Thoracic aorta (tissue), 2 donors: Measurements from ENCODE around the gene EXOC6. TPM values are rescaled to one million over a fixed set of nuclear protein-coding genes. Genes with fewer than 3 reads are reported as not detected.

Source experiments
- ATAC-seq: fragments of 150-250 bp; one replicate; pipeline ENCODE4 v1.8.0; 2017; ENCODE audit warnings: low read depth; ENCODE audit not compliant: insufficient number of reproducible peaks, low FRiP score
- DNase-seq: peaks from one replicate; pipeline ENCODE4 v3.0.0-alpha.2; 2020; ENCODE audit warnings: low spot score
- H3K27ac ChIP-seq, 2 donors: fragments of 200-600 bp; sonication (generic); 1 replicate in 1 of 2; 2 replicates in 1 of 2; pipeline ENCODE4 v1.5.1; 2016; ENCODE audit warnings: mild to moderate bottlenecking in 2 of 2, moderate library complexity in 2 of 2
- H3K27me3 ChIP-seq: fragments of 200-600 bp; sonication (generic); replicated peaks from 2 replicates; pipeline ENCODE4 v1.6.0; 2016; ENCODE audit warnings: mild to moderate bottlenecking; ENCODE audit not compliant: insufficient read depth
- H3K36me3 ChIP-seq: fragments of 200-600 bp; sonication (generic); one replicate; pipeline ENCODE4 v1.5.1; 2016
- H3K4me1 ChIP-seq, 2 donors: fragments of 200-600 bp; sonication (generic); 1 replicate in 1 of 2; 2 replicates in 1 of 2; pipeline versions ENCODE4 v1.5.1 to v1.6.0; 2016; ENCODE audit warnings: low read depth in 2 of 2, mild to moderate bottlenecking in 1 of 2; ENCODE audit not compliant: control insufficient read depth in 1 of 2
- H3K4me3 ChIP-seq: fragments of 200-600 bp; sonication (generic); 2 replicates; pipeline ENCODE4 v1.5.1; 2016; ENCODE audit warnings: mild to moderate bottlenecking
- H3K9me3 ChIP-seq: fragments of 200-600 bp; sonication (generic); 2 replicates; pipeline ENCODE4 v1.5.1; 2016
- total RNA-seq, 2 donors: library from RNA; depleted of rRNA; stranded (reverse); fragments of >200 nt; gene quantifications; one replicate each; pipeline versions ENCODE4 v1.1.0 to v1.2.3, GENCODE V29; 2016
- TF ChIP-seq, protein P1 (sequence below): fragments of 200-600 bp; sonication (generic); IDR thresholded peaks from one replicate; pipeline ENCODE4 v1.5.1; 2019; ENCODE audit warnings: antibody characterized with exemption

Gene EXOC6
- total RNA-seq, 2 donors from 2014 or later, result 13.3 to 16.8 TPM

DNA sequence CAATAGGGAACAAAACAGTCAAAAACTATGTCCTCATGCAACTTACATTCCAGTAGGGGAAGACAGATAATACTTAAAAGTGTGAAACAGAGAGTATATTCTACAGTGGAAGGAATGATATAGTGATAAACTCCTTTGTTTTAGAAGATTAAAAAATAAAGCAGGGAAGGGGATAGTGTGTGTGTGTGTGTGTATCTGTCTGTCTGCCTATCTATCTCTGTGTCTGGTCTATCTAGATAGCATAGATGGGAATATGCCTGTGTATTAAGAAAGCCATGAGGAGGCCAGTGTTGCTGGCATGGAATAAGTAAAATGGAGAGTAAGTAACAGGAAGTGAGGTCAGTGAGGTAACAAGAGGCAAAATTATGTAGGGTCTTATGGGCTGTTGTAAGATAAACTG is 42.2 kb downstream of the EXOC6 start:
- TF ChIP-seq, protein P1, sequence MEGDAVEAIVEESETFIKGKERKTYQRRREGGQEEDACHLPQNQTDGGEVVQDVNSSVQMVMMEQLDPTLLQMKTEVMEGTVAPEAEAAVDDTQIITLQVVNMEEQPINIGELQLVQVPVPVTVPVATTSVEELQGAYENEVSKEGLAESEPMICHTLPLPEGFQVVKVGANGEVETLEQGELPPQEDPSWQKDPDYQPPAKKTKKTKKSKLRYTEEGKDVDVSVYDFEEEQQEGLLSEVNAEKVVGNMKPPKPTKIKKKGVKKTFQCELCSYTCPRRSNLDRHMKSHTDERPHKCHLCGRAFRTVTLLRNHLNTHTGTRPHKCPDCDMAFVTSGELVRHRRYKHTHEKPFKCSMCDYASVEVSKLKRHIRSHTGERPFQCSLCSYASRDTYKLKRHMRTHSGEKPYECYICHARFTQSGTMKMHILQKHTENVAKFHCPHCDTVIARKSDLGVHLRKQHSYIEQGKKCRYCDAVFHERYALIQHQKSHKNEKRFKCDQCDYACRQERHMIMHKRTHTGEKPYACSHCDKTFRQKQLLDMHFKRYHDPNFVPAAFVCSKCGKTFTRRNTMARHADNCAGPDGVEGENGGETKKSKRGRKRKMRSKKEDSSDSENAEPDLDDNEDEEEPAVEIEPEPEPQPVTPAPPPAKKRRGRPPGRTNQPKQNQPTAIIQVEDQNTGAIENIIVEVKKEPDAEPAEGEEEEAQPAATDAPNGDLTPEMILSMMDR, result no peak

DNA sequence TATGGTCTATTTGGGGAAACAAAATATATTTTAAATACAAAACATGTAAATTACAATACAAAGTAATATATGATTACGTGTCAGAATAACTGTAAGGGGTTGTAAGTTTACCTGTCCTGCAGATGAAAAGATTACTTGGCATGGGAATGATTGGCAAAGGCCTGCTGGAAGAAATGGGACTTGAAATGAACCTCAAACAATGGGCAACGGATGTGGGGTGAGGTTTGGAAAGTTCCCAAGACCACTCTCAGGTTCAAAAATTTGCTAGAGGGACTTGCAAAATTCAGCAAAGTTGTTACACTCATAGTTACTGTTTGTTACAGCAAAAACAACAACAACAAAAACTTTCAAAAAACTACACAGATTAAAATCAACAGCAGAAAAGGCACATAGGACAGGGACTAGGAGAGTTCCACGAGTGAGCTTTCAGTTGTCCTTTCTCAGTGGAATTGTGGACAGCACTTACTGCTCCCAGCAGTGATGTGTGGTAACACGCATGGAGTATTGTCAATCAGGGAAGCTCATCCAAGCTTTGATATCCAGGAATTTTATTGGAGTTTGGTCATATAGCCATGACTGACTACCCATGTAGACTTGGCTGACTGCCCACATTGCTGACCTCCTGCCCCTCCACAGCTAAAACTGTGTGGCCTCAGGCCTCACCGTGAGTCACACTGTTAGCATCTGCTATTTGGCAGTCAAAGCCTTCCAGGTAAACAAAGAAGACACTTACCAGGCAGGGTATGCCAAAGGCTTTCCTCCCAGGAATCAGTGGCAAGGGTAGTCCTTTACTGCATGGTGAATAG is 43.8 kb downstream of the EXOC6 start:
- Histone ChIP-seq H3K4me1 (peaks cover 0 to 7% of the 10 kb centered on the region in 2 donors), H3K27ac (no peak overlapping the region), H3K4me3 (no peak overlapping the region), H3K36me3 (no peaks in the 10 kb centered on the region), H3K27me3 (no peaks in the 10 kb centered on the region), H3K9me3 (no peaks in the 10 kb centered on the region)
- ATAC-seq (no peak), DNase-seq (no peak)
- TF ChIP-seq, protein P1, result no peak

More for the DNA sequence above, 42.2 kb downstream of the EXOC6 start:
- Histone ChIP-seq H3K27ac (no peak overlapping the region), H3K9me3 (no peaks in the 10 kb centered on the region), H3K4me1 (peaks cover 0 to 7% of the 10 kb centered on the region in 2 donors), H3K36me3 (no peaks in the 10 kb centered on the region), H3K4me3 (no peak overlapping the region), H3K27me3 (no peaks in the 10 kb centered on the region)
- DNase-seq, result no peak
- no peak for ATAC-seq

DNA sequence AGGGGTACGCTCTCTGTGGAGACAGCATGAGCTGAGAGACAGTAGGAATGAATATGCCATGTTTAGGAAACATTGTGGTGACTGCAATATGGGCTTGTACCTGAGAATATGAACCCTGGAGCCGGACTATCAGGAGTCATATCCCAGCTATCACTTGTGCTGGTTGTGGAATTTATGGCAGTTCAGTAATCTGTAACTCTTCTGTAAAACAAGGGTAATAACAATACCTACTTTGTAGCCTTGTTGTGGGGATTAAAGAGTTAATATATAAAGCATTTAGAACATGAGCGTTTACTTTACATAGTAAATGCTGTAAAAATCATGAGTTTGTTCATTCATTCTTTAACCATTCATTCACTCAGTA is 44.4 kb downstream of the EXOC6 start:
- H3K4me3 ChIP-seq, result no peak overlapping the region
- no peak for ATAC-seq
- H3K27ac ChIP-seq, result no peak overlapping the region
- TF ChIP-seq, protein P1, result no peak
- no peaks in the 10 kb centered on the region for H3K27me3 ChIP-seq
- H3K9me3 ChIP-seq, result no peaks in the 10 kb centered on the region
- H3K4me1 ChIP-seq, result peaks cover 0 to 7% of the 10 kb centered on the region in 2 donors
- peaks cover 3% of the 10 kb centered on the region for H3K36me3 ChIP-seq
- no peak for DNase-seq

DNA sequence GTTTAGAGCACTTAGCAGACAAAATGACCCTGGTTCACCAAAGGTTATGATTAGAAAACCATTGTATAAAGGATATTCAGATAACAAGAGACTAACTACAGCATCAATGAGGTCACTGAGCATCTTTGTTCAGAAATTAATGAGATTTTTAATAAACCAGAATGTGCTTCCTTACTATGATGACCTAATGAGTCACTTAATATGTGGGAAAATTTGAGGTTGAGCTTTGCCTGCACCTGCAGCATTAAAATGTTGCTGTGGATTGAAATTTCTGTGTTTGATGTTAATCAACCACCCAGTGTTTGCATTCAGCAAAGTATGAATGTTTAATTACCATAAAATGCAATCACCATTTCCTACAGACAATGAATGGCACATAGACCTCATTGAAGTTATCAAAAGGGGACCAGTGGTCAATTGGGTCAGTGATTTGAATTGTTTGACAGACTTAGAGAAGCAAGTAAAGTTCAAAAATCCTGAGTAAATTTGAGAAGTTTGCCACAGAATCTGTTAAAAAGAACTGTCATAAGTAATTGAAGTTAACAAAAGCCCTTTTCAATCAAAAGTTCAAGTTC is 45.8 kb downstream of the EXOC6 start:
- H3K27me3 ChIP-seq, result no peaks in the 10 kb centered on the region
- H3K27ac ChIP-seq, result no peak overlapping the region
- TF ChIP-seq, protein P1, result no peak
- DNase-seq (no peak), ATAC-seq (no peak)
- H3K4me3 ChIP-seq, result no peak overlapping the region
- peaks cover 4% of the 10 kb centered on the region for H3K36me3 ChIP-seq
- H3K9me3 ChIP-seq, result no peaks in the 10 kb centered on the region
- peaks cover 0 to 7% of the 10 kb centered on the region in 2 donors for H3K4me1 ChIP-seq

DNA sequence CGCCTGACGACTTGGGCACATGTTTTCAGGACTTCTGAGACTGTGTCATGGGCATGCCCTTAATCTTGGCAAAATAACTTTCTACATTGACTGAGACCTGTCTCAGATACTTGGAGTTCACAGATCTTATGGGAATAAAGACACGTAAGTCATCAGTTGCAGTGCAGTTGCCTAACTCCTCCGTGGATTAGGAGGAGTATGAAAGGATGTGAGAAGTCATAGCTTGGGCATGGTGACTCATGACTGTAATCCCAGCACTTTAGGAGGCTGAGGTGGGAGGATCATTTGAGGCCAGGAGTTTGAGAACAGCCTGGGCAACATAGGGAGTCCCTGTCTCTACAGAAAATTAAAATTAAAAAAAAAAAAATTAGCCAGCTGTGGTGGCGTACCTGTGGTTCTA is 49.6 kb downstream of the EXOC6 start:
- H3K4me3 ChIP-seq, result no peak overlapping the region
- no peak overlapping the region for H3K27ac ChIP-seq
- no peaks in the 10 kb centered on the region for H3K27me3 ChIP-seq
- H3K9me3 ChIP-seq, result no peaks in the 10 kb centered on the region
- TF ChIP-seq, protein P1, result no peak
- ATAC-seq (no peak), DNase-seq (no peak)
- H3K4me1 ChIP-seq, result no peaks in the 10 kb centered on the region
- H3K36me3 ChIP-seq, result peaks cover 9% of the 10 kb centered on the region
